ENCODE results near the gene ZNF507. TPM values are rescaled to one million over a fixed set of nuclear protein-coding genes. Genes with fewer than 3 reads are reported as not detected.
A peak's percentile ranks its signal among the peaks of the same experiment; 100 is the strongest.

Gene ZNF507
- total and polyA plus RNA-seq, 4 experiments from 2014 or later = 5.0 to 40.8 (median 23.5) TPM

DNA sequence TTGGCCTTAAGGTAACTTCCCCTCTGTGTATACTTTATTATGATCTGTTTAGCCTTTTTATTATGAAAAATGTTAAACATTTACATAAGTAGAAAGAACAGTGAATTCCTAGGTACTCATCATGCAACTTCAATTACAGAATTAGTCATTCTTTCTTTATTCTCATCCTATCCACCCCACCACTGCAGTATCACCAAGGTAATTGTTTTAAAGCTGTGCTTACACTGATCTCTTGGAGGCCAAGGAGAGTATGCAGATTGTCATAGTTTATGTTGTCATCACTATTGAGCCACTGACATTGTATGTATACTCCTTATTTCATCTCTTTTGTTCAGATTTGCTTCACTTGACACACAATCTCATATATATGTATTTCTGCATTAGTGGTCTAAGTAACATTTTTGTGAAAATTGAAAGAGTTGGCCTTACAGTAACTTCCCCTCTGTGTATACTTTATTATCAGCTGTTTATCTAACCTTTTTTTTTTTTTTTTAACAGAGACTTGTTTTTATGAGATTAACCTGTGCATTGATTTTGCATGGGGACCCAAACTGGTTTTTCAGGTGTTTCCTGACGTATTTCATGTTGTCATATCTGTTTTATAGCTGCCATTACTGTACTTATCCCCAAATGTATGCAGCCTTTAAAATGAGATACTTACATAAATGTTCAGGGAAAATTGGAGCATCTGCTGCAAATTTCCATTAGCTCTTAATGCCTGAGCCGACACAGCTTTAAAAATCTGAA is 4.5 kb downstream of the ZNF507 start:
- ChIA-PET POLR2A (ENCODE audit: partially characterized antibody) (interaction anchor here (0.7 kb wide), 1 partner anchor 25 kb away, joined by 5 read pairs; no protein-coding TSS in a partner anchor), CTCF (ENCODE audit: partially characterized antibody) (interaction anchor here (1.4 to 3.3 kb wide), 2 partner anchors 10 to 12 kb away, joined by 5 to 15 read pairs; no protein-coding TSS in a partner anchor)
- H3K27ac Mint-ChIP-seq = peak overlapping the region in 2 of 7 donors; percentile 36 to 38
- H3K9me3 ChIP-seq (ENCODE audit: control insufficient read depth in 1 of 2, low read length in 2 of 2) = no peaks in the 10 kb centered on the region
- no peaks in the 10 kb centered on the region for H3K27me3 ChIP-seq (ENCODE audit: insufficient read depth, low read length)
- no peaks in the 10 kb centered on the region for H3K27me3 Mint-ChIP-seq
- H3K4me3 ChIP-seq (ENCODE audit: low read length in 2 of 2) = no peak overlapping the region
- intact Hi-C loops (cut with micrococcal nuclease) = no loop called here
- peaks cover 54 to 67% of the 10 kb centered on the region in 2 donors for H3K36me3 Mint-ChIP-seq
- peaks cover 39% of the 10 kb centered on the region for H3K36me3 ChIP-seq (ENCODE audit: insufficient read depth, low read length)
- H3K27ac ChIP-seq (ENCODE audit: low read depth, low read length) = no peak overlapping the region
- no peaks in the 10 kb centered on the region for H3K9me3 Mint-ChIP-seq
- peaks cover 72% of the 10 kb centered on the region for H3K4me1 ChIP-seq (ENCODE audit: insufficient read depth, low read length)
- H3K4me1 Mint-ChIP-seq = peaks cover 51 to 92% (median 70%) of the 10 kb centered on the region in 4 donors
- no peak for DNase-seq
- H3K4me3 Mint-ChIP-seq = peak overlapping the region in 5 of 8 donors; percentile 17 to 36 (median 31)

DNA sequence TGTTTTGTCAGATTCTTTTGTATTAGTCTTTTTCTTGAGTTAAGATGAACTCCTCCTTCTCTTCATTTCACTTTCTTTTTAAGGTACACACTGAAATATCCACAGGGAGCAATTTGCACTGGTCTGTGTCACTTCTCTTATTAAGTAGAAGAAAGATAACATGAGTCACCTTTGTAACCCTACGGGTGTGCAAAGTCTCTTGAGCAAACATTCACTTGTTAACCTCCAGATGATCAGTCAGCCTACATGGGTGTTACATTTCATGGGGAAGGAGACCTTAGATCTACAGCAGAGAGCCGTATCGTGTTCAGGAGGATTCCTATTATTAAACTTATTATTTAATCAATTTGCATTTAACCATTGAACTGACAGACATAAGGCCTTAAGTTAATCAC is 5.1 kb downstream of the ZNF507 start:
- H3K4me3 ChIP-seq (ENCODE audit: low read length in 2 of 2) = no peak overlapping the region
- peak overlapping the region in 2 of 7 donors; percentile 36 to 63 for H3K27ac Mint-ChIP-seq
- ChIA-PET CTCF (ENCODE audit: partially characterized antibody) (interaction anchor here (3.3 kb wide), 1 partner anchor 10 kb away, joined by 15 read pairs; no protein-coding TSS in a partner anchor), POLR2A (ENCODE audit: partially characterized antibody) (no interaction called here)
- peaks cover 74% of the 10 kb centered on the region for H3K4me1 ChIP-seq (ENCODE audit: insufficient read depth, low read length)
- DNase-seq = no peak
- H3K9me3 ChIP-seq (ENCODE audit: control insufficient read depth in 1 of 2, low read length in 2 of 2) = no peaks in the 10 kb centered on the region
- H3K9me3 Mint-ChIP-seq = no peaks in the 10 kb centered on the region
- peaks cover 56 to 97% (median 75%) of the 10 kb centered on the region in 4 donors for H3K4me1 Mint-ChIP-seq
- peaks cover 60 to 73% of the 10 kb centered on the region in 2 donors for H3K36me3 Mint-ChIP-seq
- intact Hi-C loops (cut with micrococcal nuclease) = no loop called here
- no peaks in the 10 kb centered on the region for H3K27me3 ChIP-seq (ENCODE audit: insufficient read depth, low read length)
- peak overlapping the region in 4 of 8 donors; percentile 7 to 35 (median 28) for H3K4me3 Mint-ChIP-seq
- H3K27ac ChIP-seq (ENCODE audit: low read depth, low read length) = no peak overlapping the region
- no peaks in the 10 kb centered on the region for H3K27me3 Mint-ChIP-seq
- H3K36me3 ChIP-seq (ENCODE audit: insufficient read depth, low read length) = peaks cover 44% of the 10 kb centered on the region

DNA sequence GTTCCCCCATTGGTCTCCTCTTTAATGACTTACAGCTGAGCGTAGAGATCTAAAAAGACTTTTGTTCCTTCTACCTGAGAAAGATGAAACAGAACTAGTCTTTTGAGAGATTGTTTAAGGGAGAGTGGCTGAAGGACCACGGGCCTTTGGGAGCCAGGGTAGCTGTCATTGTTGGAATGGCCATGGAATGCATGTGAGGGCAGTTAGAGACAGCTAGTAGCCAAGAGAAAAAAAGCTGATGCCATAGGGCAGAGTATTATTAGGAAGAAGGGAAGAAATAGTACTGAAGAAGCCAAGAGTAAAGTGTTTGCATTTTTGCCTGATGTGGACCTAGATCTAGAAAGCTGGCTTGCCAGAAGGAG is 5.6 kb downstream of the ZNF507 start:
- Histone ChIP-seq H3K4me1 (ENCODE audit: insufficient read depth, low read length) (peaks cover 79% of the 10 kb centered on the region), H3K9me3 (ENCODE audit: control insufficient read depth in 1 of 2, low read length in 2 of 2) (no peaks in the 10 kb centered on the region), H3K36me3 (ENCODE audit: insufficient read depth, low read length) (peaks cover 44% of the 10 kb centered on the region), H3K27ac (ENCODE audit: low read depth, low read length) (no peak overlapping the region), H3K27me3 (ENCODE audit: insufficient read depth, low read length) (no peaks in the 10 kb centered on the region), H3K4me3 (ENCODE audit: low read length in 2 of 2) (no peak overlapping the region)
- POLR2A ChIA-PET (ENCODE audit: partially characterized antibody) = no interaction called here
- H3K27ac Mint-ChIP-seq = peak overlapping the region in 5 of 7 donors; percentile 2 to 67 (median 49)
- no peaks in the 10 kb centered on the region for H3K27me3 Mint-ChIP-seq
- CTCF ChIA-PET (ENCODE audit: partially characterized antibody) = interaction anchor here (3.3 kb wide), 1 partner anchor 11 kb away, joined by 15 read pairs; no protein-coding TSS in a partner anchor
- peaks cover 58 to 98% (median 79%) of the 10 kb centered on the region in 4 donors for H3K4me1 Mint-ChIP-seq
- intact Hi-C loops (cut with micrococcal nuclease) = no loop called here
- no peaks in the 10 kb centered on the region for H3K9me3 Mint-ChIP-seq
- H3K36me3 Mint-ChIP-seq = peaks cover 63 to 75% of the 10 kb centered on the region in 2 donors
- H3K4me3 Mint-ChIP-seq = peak overlapping the region in 5 of 8 donors; percentile 29 to 67 (median 33)
- no peak for DNase-seq

DNA sequence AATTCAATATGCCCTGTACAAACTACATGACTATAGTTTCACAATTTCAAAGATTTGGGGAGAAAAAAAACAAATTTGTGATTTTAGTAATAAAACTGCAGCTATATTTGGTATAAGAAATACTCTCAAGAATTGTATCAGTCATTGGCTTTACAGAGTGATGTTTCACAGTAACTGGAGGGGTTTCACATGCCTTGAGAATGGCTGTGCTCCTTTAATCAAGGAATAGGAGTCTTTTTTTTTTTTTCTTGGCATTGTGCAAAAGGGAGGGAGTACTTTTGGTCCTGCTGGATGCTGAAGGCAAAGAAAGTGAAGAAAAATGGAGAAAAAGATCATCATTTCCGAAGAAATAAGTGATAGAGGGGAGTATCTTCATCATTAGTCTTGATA is 6.8 kb downstream of the ZNF507 start:
- peaks cover 54 to 95% (median 76%) of the 10 kb centered on the region in 4 donors for H3K4me1 Mint-ChIP-seq
- no peaks in the 10 kb centered on the region for H3K27me3 Mint-ChIP-seq
- Histone ChIP-seq H3K27me3 (ENCODE audit: insufficient read depth, low read length) (no peaks in the 10 kb centered on the region), H3K27ac (ENCODE audit: low read depth, low read length) (no peak overlapping the region), H3K4me1 (ENCODE audit: insufficient read depth, low read length) (peaks cover 72% of the 10 kb centered on the region), H3K9me3 (ENCODE audit: control insufficient read depth in 1 of 2, low read length in 2 of 2) (no peaks in the 10 kb centered on the region), H3K36me3 (ENCODE audit: insufficient read depth, low read length) (peaks cover 49% of the 10 kb centered on the region), H3K4me3 (ENCODE audit: low read length in 2 of 2) (no peak overlapping the region)
- CTCF ChIA-PET (ENCODE audit: partially characterized antibody) = no interaction called here
- peaks cover 75 to 80% of the 10 kb centered on the region in 2 donors for H3K36me3 Mint-ChIP-seq
- intact Hi-C loops (cut with micrococcal nuclease) = no loop called here
- no peaks in the 10 kb centered on the region for H3K9me3 Mint-ChIP-seq
- no peak for DNase-seq
- H3K27ac Mint-ChIP-seq = peak overlapping the region in 2 of 7 donors; percentile 25 to 71
- peak overlapping the region in 1 of 8 donors; percentile 57 for H3K4me3 Mint-ChIP-seq
- POLR2A ChIA-PET (ENCODE audit: partially characterized antibody) = no interaction called here

DNA sequence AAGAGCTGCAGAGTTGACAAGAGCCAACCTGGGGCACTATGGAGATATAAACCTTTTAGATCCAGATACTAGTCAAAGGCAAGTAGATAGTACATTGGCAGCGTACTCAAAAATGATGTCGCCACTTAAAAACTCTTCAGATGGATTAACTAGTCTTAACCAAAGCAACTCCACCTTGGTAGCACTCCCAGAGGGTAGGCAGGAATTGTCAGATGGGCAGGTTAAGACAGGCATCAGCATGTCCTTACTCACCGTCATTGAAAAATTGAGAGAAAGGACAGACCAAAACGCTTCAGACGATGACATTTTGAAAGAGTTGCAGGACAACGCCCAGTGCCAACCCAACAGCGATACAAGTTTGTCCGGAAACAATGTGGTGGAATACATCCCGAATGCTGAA is 8.9 kb downstream of the ZNF507 start:
- no peak overlapping the region for H3K27ac Mint-ChIP-seq
- H3K9me3 Mint-ChIP-seq = no peaks in the 10 kb centered on the region

DNA sequence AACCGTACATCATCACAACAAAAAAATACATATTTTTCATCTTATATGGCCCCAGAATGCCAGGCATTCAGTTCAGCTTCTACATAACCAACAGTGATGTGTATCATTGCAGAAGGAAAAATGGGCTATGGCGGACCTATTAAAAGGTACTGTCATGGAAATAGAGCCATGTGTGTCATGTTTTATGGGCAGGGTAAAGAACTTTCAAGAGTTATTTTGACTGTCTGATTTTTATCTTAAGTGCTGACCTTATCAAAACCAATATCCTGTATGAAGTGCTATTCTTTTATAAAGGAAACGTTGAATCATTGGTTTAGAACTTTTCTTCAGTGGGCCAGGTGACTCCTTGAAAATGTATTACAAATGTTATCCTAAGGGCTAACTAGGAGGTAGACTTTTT is 9.9 kb downstream of the ZNF507 start:
- Mint-ChIP-seq H3K36me3 (peaks cover 76 to 85% of the 10 kb centered on the region in 2 donors), H3K9me3 (no peaks in the 10 kb centered on the region), H3K4me1 (peaks cover 37 to 78% (median 64%) of the 10 kb centered on the region in 4 donors), H3K27ac (peak overlapping the region in 2 of 7 donors; percentile 12 to 74), H3K4me3 (peak overlapping the region in 1 of 8 donors; percentile 13), H3K27me3 (no peaks in the 10 kb centered on the region)
- Histone ChIP-seq H3K36me3 (ENCODE audit: insufficient read depth, low read length) (peaks cover 60% of the 10 kb centered on the region), H3K27me3 (ENCODE audit: insufficient read depth, low read length) (no peaks in the 10 kb centered on the region), H3K4me3 (ENCODE audit: low read length in 2 of 2) (no peak overlapping the region), H3K4me1 (ENCODE audit: insufficient read depth, low read length) (peaks cover 41% of the 10 kb centered on the region), H3K27ac (ENCODE audit: low read depth, low read length) (no peak overlapping the region), H3K9me3 (ENCODE audit: control insufficient read depth in 1 of 2, low read length in 2 of 2) (no peaks in the 10 kb centered on the region)
- no peak for DNase-seq
- ChIA-PET POLR2A (ENCODE audit: partially characterized antibody) (interaction anchor here (0.7 kb wide), 2 partner anchors 10 to 50 kb away, joined by 4 read pairs; partner anchors contain the start of genes DPY19L3 and ZNF507), CTCF (ENCODE audit: partially characterized antibody) (interaction anchor here (0.9 kb wide), 1 partner anchor 16 kb away, joined by 4 read pairs; no protein-coding TSS in a partner anchor)
- intact Hi-C loops (cut with micrococcal nuclease) = no loop called here

More for the DNA sequence above, 8.9 kb downstream of the ZNF507 start:
- peaks cover 52% of the 10 kb centered on the region for H3K36me3 ChIP-seq (ENCODE audit: insufficient read depth, low read length)
- Mint-ChIP-seq H3K27me3 (no peaks in the 10 kb centered on the region), H3K4me3 (no peak overlapping the region), H3K4me1 (peaks cover 43 to 82% (median 64%) of the 10 kb centered on the region in 4 donors), H3K36me3 (peaks cover 79 to 85% of the 10 kb centered on the region in 2 donors)
- no peaks in the 10 kb centered on the region for H3K27me3 ChIP-seq (ENCODE audit: insufficient read depth, low read length)
- no peak overlapping the region for H3K4me3 ChIP-seq (ENCODE audit: low read length in 2 of 2)
- no peak overlapping the region for H3K27ac ChIP-seq (ENCODE audit: low read depth, low read length)
- DNase-seq = no peak
- H3K4me1 ChIP-seq (ENCODE audit: insufficient read depth, low read length) = peaks cover 51% of the 10 kb centered on the region
- ChIA-PET POLR2A (ENCODE audit: partially characterized antibody) (no interaction called here), CTCF (ENCODE audit: partially characterized antibody) (no interaction called here)
- intact Hi-C loops (cut with micrococcal nuclease) = no loop called here
- H3K9me3 ChIP-seq (ENCODE audit: control insufficient read depth in 1 of 2, low read length in 2 of 2) = no peaks in the 10 kb centered on the region

DNA sequence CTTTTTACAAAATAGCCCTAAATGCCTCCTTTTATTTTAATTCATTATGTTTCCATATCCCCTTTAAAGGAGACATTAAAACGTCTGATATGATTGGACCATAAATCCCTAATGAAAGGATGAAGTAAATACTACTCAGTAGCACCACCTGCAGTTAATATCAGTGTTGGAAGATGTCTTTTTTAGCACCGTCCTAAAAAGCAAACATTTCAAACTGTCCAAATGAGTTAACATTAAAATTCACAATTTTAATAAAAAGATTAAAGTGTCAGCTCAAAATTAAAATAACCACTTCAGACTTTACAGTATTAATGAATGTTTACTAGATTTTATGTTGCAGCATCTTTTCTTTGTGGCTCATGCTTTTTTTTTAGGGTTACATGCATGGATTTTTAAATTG is 12.3 kb downstream of the ZNF507 start:
- Mint-ChIP-seq H3K4me1 (peaks cover 26 to 74% (median 53%) of the 10 kb centered on the region in 4 donors), H3K4me3 (no peak overlapping the region), H3K9me3 (no peaks in the 10 kb centered on the region), H3K36me3 (peaks cover 67 to 87% of the 10 kb centered on the region in 2 donors), H3K27ac (no peak overlapping the region), H3K27me3 (no peaks in the 10 kb centered on the region)
- H3K4me1 ChIP-seq (ENCODE audit: insufficient read depth, low read length) = peaks cover 21% of the 10 kb centered on the region
- ChIA-PET CTCF (ENCODE audit: partially characterized antibody) (interaction anchor here (0.6 to 2.3 kb wide), 3 partner anchors 12 to 41 kb away, joined by 3 to 11 read pairs (median 4); partner anchors contain the start of gene ZNF507), POLR2A (ENCODE audit: partially characterized antibody) (interaction anchor here (2.1 kb wide), 1 partner anchor 12 kb away, joined by 10 read pairs; the partner anchor contains the start of gene ZNF507)
- no peak overlapping the region for H3K4me3 ChIP-seq (ENCODE audit: low read length in 2 of 2)
- H3K36me3 ChIP-seq (ENCODE audit: insufficient read depth, low read length) = peaks cover 69% of the 10 kb centered on the region
- no peak overlapping the region for H3K27ac ChIP-seq (ENCODE audit: low read depth, low read length)
- intact Hi-C loops (cut with micrococcal nuclease) = no loop called here
- H3K9me3 ChIP-seq (ENCODE audit: control insufficient read depth in 1 of 2, low read length in 2 of 2) = no peaks in the 10 kb centered on the region
- DNase-seq = no peak
- no peaks in the 10 kb centered on the region for H3K27me3 ChIP-seq (ENCODE audit: insufficient read depth, low read length)

Data from CD4-positive, alpha-beta memory T cell (primary cell).